ENCODE measurements around the gene EXD3. TPM values are rescaled to one million over a fixed set of nuclear protein-coding genes. Genes with fewer than 3 reads are reported as not detected.

The EXD3 gene
- total and polyA plus RNA-seq, 2 of the 13 experiments (the other 11 are each of a cell fraction or from before 2014, with no cell fraction given) = 2.7 to 4.8 TPM

DNA sequence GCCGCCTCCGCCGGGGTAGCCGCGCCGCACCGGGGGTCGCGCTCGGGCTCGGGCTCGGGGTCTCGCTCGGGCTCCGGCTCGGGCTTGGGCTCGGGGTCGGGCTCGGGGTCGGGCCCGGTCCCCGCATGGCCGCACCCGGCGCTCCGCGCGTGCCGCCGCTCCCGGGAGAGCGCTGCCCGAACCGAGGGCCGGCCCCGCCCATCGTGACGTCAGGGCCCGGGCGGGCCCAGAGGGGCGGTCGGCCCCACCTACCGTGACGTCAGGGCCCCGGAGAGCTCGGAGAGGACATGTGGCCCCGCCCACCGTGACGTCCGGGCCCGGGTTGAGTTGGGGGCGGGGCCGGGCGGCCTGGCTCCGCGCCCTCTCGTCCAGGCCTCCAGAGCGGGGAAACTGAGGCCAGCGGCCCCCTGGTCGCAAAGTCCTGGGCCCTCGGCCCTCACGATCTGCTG, 36.2 kb upstream of the EXD3 start, which contains the start of gene NSMF (continued):
- no peak for TF ChIP-seq ARID2 (CRISPR knock-in tag; IDR thresholded peaks at IDR 0.05; ENCODE audit: borderline replicate concordance)
- TF ChIP-seq, protein P1, sequence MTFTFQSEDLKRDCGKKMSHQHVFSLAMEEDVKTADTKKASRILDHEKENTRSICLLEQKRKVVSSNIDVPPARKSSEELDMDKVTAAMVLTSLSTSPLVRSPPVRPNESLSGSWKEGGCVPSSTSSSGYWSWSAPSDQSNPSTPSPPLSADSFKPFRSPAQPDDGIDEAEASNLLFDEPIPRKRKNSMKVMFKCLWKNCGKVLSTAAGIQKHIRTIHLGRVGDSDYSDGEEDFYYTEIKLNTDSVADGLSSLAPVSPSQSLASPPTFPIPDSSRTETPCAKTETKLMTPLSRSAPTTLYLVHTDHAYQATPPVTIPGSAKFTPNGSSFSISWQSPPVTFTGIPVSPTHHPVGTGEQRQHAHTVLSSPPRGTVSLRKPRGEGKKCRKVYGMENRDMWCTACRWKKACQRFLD (CRISPR knock-in tag; IDR thresholded peaks at IDR 0.05; ENCODE audit: borderline replicate concordance) = no peak
- TF ChIP-seq ZSCAN31 (CRISPR knock-in tag; IDR thresholded peaks at IDR 0.05; ENCODE audit: low read depth) = no peak
- no peak for TF ChIP-seq ZNF484 (CRISPR knock-in tag; IDR thresholded peaks at IDR 0.05; ENCODE audit: borderline replicate concordance, low read depth)
- TF ChIP-seq, protein P2, sequence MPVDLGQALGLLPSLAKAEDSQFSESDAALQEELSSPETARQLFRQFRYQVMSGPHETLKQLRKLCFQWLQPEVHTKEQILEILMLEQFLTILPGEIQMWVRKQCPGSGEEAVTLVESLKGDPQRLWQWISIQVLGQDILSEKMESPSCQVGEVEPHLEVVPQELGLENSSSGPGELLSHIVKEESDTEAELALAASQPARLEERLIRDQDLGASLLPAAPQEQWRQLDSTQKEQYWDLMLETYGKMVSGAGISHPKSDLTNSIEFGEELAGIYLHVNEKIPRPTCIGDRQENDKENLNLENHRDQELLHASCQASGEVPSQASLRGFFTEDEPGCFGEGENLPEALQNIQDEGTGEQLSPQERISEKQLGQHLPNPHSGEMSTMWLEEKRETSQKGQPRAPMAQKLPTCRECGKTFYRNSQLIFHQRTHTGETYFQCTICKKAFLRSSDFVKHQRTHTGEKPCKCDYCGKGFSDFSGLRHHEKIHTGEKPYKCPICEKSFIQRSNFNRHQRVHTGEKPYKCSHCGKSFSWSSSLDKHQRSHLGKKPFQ (CRISPR knock-in tag; IDR thresholded peaks at IDR 0.05; ENCODE audit: insufficient replicate concordance) = no peak
- TF ChIP-seq CBX5 (CRISPR knock-in tag; IDR thresholded peaks at IDR 0.05; ENCODE audit: borderline replicate concordance) = no peak
- no peak; the same call in 1 of the 2 replicates for TF ChIP-seq ZNF263 (CRISPR knock-in tag; IDR thresholded peaks at IDR 0.05)
- TF ChIP-seq, protein P3, sequence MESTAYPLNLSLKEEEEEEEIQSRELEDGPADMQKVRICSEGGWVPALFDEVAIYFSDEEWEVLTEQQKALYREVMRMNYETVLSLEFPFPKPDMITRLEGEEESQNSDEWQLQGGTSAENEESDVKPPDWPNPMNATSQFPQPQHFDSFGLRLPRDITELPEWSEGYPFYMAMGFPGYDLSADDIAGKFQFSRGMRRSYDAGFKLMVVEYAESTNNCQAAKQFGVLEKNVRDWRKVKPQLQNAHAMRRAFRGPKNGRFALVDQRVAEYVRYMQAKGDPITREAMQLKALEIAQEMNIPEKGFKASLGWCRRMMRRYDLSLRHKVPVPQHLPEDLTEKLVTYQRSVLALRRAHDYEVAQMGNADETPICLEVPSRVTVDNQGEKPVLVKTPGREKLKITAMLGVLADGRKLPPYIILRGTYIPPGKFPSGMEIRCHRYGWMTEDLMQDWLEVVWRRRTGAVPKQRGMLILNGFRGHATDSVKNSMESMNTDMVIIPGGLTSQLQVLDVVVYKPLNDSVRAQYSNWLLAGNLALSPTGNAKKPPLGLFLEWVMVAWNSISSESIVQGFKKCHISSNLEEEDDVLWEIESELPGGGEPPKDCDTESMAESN (CRISPR knock-in tag; conservative IDR thresholded peaks at IDR 0.05) = no peak
- no peak for TF ChIP-seq ZNF619 (CRISPR knock-in tag; IDR thresholded peaks at IDR 0.05)
- no peak; the same call in 1 of the 2 replicates for TF ChIP-seq KMT2A (CRISPR knock-in tag; IDR thresholded peaks at IDR 0.05)
- TF ChIP-seq, protein P4, sequence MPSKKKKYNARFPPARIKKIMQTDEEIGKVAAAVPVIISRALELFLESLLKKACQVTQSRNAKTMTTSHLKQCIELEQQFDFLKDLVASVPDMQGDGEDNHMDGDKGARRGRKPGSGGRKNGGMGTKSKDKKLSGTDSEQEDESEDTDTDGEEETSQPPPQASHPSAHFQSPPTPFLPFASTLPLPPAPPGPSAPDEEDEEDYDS (CRISPR knock-in tag; IDR thresholded peaks at IDR 0.05) = peak; percentile 97
- TF ChIP-seq, protein P5, sequence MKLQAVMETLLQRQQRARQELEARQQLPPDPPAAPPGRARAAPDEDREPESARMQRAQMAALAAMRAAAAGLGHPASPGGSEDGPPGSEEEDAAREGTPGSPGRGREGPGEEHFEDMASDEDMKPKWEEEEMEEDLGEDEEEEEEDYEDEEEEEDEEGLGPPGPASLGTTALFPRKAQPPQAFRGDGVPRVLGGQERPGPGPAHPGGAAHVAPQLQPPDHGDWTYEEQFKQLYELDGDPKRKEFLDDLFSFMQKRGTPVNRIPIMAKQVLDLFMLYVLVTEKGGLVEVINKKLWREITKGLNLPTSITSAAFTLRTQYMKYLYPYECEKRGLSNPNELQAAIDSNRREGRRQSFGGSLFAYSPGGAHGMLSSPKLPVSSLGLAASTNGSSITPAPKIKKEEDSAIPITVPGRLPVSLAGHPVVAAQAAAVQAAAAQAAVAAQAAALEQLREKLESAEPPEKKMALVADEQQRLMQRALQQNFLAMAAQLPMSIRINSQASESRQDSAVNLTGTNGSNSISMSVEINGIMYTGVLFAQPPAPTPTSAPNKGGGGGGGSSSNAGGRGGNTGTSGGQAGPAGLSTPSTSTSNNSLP (IDR thresholded peaks at IDR 0.05; ENCODE audit: low read depth, low read length) = no peak
- TF ChIP-seq CREM (IDR thresholded peaks at IDR 0.05) = peak; percentile 38; the same call in 1 of the 2 replicates
- TF ChIP-seq CREM (CRISPR knock-in tag; IDR thresholded peaks at IDR 0.05) = no peak
- TF ChIP-seq ZNF329 (CRISPR knock-in tag; IDR thresholded peaks at IDR 0.05; ENCODE audit: low read depth) = no peak
- peak; percentile 73 for TF ChIP-seq POLR2G (IDR thresholded peaks at IDR 0.05; ENCODE audit: low read depth, low read length)
